ENCODE results near the gene OGFR. TPM values are rescaled to one million over a fixed set of nuclear protein-coding genes. Genes with fewer than 3 reads are reported as not detected.
A peak's percentile ranks its signal among the peaks of the same experiment; 100 is the strongest.
"Not testable (repeated sequence)": the region's sequence is repeated elsewhere in the genome, so short reads cannot be mapped to it uniquely, and the experiment has no call there.

Gene OGFR
- total and polyA plus RNA-seq, 9 donors: 16.7 to 26.6 (median 21.9) TPM

DNA sequence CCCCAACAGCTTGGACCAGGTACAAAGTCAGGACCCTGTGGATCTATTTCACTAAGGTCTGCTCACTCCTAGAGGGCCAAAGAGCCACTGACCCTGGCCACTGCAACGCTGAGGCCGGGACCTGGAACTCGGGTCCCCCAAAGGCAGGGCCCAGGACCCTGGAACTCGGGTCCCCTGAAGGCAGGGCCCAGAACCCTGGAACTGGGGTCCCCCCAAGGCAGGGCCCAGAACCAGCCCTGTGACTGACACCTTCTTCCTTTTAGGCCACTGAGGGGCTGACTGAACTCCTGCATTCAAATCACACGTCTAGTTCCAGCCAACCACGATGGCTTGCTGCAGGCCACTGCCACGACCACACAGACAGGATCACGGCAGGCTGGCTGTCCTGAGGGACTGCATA, 47.6 kb downstream of the OGFR start:
- 87% methylated on average over 8 of the region's 8 CpGs for WGBS (ENCODE audit: insufficient coverage)
- no peak for DNase-seq
- H3K36me3 ChIP-seq (ENCODE audit: control insufficient read depth, insufficient read depth, low read length): peaks cover 37% of the 10 kb centered on the region

DNA sequence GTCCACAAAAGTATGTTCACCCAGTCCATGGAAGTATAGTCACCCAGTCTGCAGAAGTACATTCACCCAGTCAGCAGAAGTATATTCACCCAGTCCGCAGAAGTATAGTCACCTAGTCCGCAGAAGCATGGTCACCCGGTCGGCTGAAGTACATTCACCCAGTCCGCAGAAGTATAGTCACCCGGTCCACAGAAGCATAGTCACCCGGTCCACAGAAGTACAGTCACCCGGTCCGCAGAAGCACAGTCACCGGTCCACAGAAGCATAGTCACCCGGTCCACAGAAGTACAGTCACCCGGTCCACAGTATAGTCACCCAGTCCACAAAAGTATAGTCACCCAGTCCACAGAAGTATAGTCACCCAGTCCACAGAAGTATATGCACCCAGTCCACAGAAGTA, 48.2 kb downstream of the OGFR start:
- no peak for DNase-seq
- no peak overlapping the region for H3K27ac ChIP-seq (ENCODE audit: low read length)
- no peak overlapping the region for H3K4me3 ChIP-seq (ENCODE audit: low read length)
- no peaks in the 10 kb centered on the region for H3K9me3 ChIP-seq (replicated peaks; ENCODE audit: control insufficient read depth, low read depth, low read length)
- WGBS (ENCODE audit: insufficient coverage): 97% methylated on average over 11 of the region's 12 CpGs
- no peaks in the 10 kb centered on the region for H3K27me3 ChIP-seq (ENCODE audit: control insufficient read depth, insufficient read depth, low read length)
- H3K36me3 ChIP-seq (ENCODE audit: control insufficient read depth, insufficient read depth, low read length): peaks cover 40% of the 10 kb centered on the region
- H3K4me1 ChIP-seq (ENCODE audit: control insufficient read depth, insufficient read depth, low read length): peaks cover 3% of the 10 kb centered on the region

More for the DNA sequence above, 47.6 kb downstream of the OGFR start:
- H3K9me3 ChIP-seq (replicated peaks; ENCODE audit: control insufficient read depth, low read depth, low read length): no peaks in the 10 kb centered on the region
- no peak overlapping the region for H3K4me3 ChIP-seq (ENCODE audit: low read length)
- no peaks in the 10 kb centered on the region for H3K27me3 ChIP-seq (ENCODE audit: control insufficient read depth, insufficient read depth, low read length)
- H3K27ac ChIP-seq (ENCODE audit: low read length): no peak overlapping the region
- H3K4me1 ChIP-seq (ENCODE audit: control insufficient read depth, insufficient read depth, low read length): peaks cover 5% of the 10 kb centered on the region

DNA sequence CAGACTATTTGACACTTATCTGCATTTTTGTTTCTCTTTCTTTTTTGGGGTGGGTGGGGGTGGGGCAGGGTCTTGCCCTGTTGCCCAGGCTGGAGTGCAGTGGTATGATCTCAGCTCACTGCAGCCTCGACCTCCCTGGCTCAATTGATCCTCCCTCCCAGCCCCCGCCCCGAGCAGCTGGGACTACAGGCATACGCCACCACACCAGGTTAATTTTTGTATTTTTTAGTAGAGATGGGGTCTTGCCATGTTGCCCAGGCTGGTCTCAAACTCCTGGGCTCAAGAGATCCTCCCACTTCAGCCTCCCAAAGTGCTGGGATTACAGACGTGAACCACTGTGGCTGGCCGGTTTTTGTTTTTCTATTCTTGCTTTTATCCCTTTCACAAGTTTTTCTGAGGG, 48.7 kb downstream of the OGFR start:
- H3K27ac ChIP-seq (ENCODE audit: low read length); H3K4me1 ChIP-seq (ENCODE audit: control insufficient read depth, insufficient read depth, low read length); H3K4me3 ChIP-seq (ENCODE audit: low read length); DNase-seq; H3K27me3 ChIP-seq (ENCODE audit: control insufficient read depth, insufficient read depth, low read length); H3K9me3 ChIP-seq (replicated peaks; ENCODE audit: control insufficient read depth, low read depth, low read length): not testable (repeated sequence)
- H3K36me3 ChIP-seq (ENCODE audit: control insufficient read depth, insufficient read depth, low read length): peaks cover 40% of the 10 kb centered on the region
- 96% methylated on average over 3 of the region's 6 CpGs for WGBS (ENCODE audit: insufficient coverage)

DNA sequence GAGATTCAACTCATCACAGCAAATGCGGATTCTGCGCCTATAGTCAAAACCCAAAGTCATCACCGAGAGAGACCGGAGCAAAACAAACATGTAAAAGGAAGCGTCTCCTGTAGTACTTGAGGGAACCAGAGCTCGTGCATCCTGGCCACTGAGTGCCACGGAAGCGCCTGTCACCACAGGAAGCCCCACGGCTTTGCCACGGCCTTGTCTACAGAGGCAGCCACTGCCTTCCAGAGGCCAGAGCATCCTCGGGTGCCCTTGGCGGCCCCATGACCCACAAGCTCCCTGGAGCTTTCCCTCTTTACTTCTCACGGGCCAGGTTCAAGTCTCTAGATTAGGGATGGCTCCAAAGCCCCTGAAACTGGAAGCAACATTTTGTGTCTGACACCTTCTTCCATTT, 49.5 kb downstream of the OGFR start:
- Histone ChIP-seq H3K27me3 (ENCODE audit: control insufficient read depth, insufficient read depth, low read length) (no peaks in the 10 kb centered on the region), H3K9me3 (replicated peaks; ENCODE audit: control insufficient read depth, low read depth, low read length) (no peaks in the 10 kb centered on the region), H3K4me3 (ENCODE audit: low read length) (no peak overlapping the region), H3K4me1 (ENCODE audit: control insufficient read depth, insufficient read depth, low read length) (peaks cover 2% of the 10 kb centered on the region), H3K27ac (ENCODE audit: low read length) (no peak overlapping the region), H3K36me3 (ENCODE audit: control insufficient read depth, insufficient read depth, low read length) (peaks cover 40% of the 10 kb centered on the region)
- no peak for DNase-seq
- WGBS (ENCODE audit: insufficient coverage): 94% methylated on average over 13 of the region's 13 CpGs

DNA sequence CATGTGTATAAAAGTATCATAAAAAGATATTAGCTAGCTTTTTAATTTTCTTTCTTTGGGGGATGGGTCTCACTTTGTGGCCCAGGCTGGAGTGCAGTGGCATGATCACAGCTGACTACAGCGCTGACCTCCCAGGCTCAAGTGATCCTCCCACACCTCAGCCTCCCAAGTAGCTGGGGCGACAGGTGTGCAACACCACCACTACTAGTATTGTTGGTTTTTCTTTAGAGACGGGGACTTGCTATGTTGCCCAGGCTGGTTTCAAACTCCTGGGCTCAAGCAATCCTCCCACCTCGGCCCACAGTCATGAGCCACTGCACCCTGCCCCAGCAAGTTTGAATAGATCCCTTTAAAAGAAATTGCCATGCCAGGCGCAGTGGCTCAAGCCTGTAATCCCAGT, 50.5 kb downstream of the OGFR start:
- Histone ChIP-seq H3K9me3 (replicated peaks; ENCODE audit: control insufficient read depth, low read depth, low read length) (no peaks in the 10 kb centered on the region), H3K27me3 (ENCODE audit: control insufficient read depth, insufficient read depth, low read length) (peaks cover under 1% of the 10 kb centered on the region), H3K4me1 (ENCODE audit: control insufficient read depth, insufficient read depth, low read length) (peaks cover 4% of the 10 kb centered on the region), H3K4me3 (ENCODE audit: low read length) (no peak overlapping the region), H3K27ac (ENCODE audit: low read length) (no peak overlapping the region), H3K36me3 (ENCODE audit: control insufficient read depth, insufficient read depth, low read length) (peaks cover 36% of the 10 kb centered on the region)
- WGBS (ENCODE audit: insufficient coverage): 100% methylated on average over 1 of the region's 5 CpGs
- no peak for DNase-seq

DNA sequence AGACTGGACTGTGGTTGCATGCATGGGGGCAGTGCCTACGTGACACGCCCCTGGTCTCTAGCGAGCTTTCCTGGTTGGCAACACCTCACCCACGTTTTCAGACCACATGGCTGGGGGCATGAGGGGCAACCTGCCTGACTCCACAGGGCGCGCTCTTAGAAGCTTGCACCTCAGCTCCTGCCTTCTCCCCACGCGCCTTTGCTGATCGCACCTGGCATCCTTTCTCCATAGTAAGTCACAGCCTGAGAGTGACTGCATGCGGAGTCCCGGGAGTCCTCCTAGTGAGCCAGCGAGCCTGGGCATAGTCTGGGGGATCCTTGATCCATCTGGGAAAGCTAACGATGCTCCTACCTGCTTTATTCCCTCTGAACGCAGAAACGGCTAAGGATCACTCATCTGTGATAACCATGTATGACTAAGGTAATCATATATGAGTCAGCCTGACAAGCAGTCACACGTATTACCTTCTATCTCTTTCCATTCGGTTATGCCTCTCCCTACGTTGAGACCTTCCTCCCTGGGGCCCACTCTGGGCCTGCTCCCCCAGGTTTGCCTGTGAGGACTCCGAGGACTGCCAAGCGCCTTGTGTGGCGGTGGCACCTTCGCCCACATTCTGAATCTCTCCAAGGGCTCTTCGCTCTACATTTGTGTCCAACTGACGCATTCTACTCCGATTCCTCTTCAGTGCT, 52.4 kb downstream of the OGFR start:
- H3K9me3 ChIP-seq (replicated peaks; ENCODE audit: control insufficient read depth, low read depth, low read length): no peaks in the 10 kb centered on the region
- peaks cover 6% of the 10 kb centered on the region for H3K27me3 ChIP-seq (ENCODE audit: control insufficient read depth, insufficient read depth, low read length)
- no peak overlapping the region for H3K27ac ChIP-seq (ENCODE audit: low read length)
- 92% methylated on average over 23 of the region's 25 CpGs for WGBS (ENCODE audit: insufficient coverage)
- H3K4me3 ChIP-seq (ENCODE audit: low read length): no peak overlapping the region
- peaks cover 30% of the 10 kb centered on the region for H3K36me3 ChIP-seq (ENCODE audit: control insufficient read depth, insufficient read depth, low read length)
- no peak for DNase-seq
- H3K4me1 ChIP-seq (ENCODE audit: control insufficient read depth, insufficient read depth, low read length): peaks cover 11% of the 10 kb centered on the region

DNA sequence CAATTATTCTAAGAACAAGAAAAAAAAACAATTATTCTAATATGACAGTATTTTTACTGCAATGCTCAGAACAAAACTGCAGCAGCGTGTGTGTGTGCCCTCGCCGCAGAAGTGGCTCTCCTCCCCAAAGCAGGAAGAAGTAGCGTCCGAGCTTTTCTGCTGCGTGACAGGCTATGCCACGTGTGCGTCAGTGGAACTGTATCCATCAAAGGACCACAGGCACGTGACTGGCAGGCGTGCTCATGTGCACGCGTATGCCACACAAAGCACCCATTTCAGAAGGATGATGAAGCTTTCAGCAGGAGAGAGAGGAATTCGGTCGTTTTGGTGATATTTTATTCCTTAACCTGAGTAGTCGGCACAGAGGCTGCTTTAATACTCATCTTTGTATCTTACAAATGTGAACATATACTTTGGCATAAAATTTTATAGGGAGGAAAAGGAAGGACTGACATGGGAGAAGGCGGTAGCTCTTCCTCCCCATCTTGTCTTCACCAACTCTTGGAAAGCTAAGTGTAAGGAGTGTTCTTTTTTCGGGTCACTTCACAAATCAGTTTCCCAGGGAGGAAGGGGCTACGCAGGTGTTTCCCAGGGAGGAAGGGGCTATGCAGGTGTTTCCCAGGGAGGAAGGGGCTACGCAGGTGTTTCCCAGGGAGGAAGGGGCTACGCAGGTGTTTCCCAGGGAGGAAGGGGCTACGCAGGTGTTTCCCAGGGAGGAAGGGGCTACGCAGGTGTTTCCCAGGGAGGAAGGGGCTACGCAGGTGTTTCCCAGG, 53.6 kb downstream of the OGFR start:
- H3K9me3 ChIP-seq (replicated peaks; ENCODE audit: control insufficient read depth, low read depth, low read length): no peaks in the 10 kb centered on the region
- no peak overlapping the region for H3K4me3 ChIP-seq (ENCODE audit: low read length)
- H3K36me3 ChIP-seq (ENCODE audit: control insufficient read depth, insufficient read depth, low read length): peaks cover 20% of the 10 kb centered on the region
- H3K4me1 ChIP-seq (ENCODE audit: control insufficient read depth, insufficient read depth, low read length): peaks cover 14% of the 10 kb centered on the region
- WGBS (ENCODE audit: insufficient coverage): 90% methylated on average over 11 of the region's 23 CpGs
- H3K27me3 ChIP-seq (ENCODE audit: control insufficient read depth, insufficient read depth, low read length): peaks cover 6% of the 10 kb centered on the region
- H3K27ac ChIP-seq (ENCODE audit: low read length): no peak overlapping the region
- DNase-seq: no peak

DNA sequence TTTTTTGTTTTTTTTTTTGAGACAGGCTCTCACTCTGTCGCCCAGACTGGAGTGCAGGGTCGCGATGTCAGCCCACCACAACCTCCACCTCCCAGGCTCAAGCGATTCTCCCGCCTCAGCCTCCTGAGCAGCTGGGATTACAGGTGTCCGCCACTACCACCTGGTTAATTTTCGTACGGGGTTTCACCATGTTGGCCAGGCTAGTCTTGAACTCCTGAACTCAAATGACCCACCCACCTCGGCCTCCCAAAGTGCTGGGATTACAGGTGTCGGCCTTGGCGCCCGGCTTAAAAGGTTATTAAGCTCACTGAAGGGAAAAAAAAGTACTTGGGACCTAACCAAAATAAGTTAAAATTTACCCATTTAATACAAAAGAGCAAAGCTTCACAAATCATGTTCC, 55.1 kb downstream of the OGFR start:
- no peak overlapping the region for H3K27ac ChIP-seq (ENCODE audit: low read length)
- no peak for DNase-seq
- WGBS (ENCODE audit: insufficient coverage): 89% methylated on average over 9 of the region's 12 CpGs
- H3K4me1 ChIP-seq (ENCODE audit: control insufficient read depth, insufficient read depth, low read length): peaks cover 14% of the 10 kb centered on the region
- peaks cover 13% of the 10 kb centered on the region for H3K36me3 ChIP-seq (ENCODE audit: control insufficient read depth, insufficient read depth, low read length)
- peaks cover 6% of the 10 kb centered on the region for H3K27me3 ChIP-seq (ENCODE audit: control insufficient read depth, insufficient read depth, low read length)
- H3K4me3 ChIP-seq (ENCODE audit: low read length): no peak overlapping the region
- no peaks in the 10 kb centered on the region for H3K9me3 ChIP-seq (replicated peaks; ENCODE audit: control insufficient read depth, low read depth, low read length)

DNA sequence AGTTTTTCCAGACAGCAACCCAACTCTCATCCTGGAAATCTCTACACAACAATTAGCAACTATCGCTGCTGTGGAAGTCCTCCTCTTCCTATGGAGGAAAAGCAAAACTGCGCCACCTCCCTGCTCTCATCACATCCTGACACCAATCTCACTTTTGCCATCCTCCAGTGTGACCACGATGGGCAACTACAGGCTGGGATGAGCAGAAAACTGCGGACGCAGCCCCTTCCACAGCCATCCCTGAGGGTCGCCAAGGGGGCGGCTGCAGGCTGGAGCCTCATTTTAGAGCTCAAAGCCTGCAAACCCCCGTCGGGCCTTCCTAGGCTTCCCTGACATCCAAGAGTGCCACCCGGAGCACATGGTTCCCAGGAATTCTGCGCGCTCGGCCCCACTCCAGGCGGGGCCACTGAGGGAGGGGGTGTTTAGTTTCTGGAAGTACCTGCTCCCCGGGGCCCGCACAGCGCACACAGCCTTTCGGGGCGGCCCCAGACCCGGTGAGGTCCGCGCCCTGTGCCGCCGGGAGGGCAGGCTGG, 55.8 kb downstream of the OGFR start:
- WGBS (ENCODE audit: insufficient coverage): 5% methylated on average over 20 of the region's 24 CpGs

DNA sequence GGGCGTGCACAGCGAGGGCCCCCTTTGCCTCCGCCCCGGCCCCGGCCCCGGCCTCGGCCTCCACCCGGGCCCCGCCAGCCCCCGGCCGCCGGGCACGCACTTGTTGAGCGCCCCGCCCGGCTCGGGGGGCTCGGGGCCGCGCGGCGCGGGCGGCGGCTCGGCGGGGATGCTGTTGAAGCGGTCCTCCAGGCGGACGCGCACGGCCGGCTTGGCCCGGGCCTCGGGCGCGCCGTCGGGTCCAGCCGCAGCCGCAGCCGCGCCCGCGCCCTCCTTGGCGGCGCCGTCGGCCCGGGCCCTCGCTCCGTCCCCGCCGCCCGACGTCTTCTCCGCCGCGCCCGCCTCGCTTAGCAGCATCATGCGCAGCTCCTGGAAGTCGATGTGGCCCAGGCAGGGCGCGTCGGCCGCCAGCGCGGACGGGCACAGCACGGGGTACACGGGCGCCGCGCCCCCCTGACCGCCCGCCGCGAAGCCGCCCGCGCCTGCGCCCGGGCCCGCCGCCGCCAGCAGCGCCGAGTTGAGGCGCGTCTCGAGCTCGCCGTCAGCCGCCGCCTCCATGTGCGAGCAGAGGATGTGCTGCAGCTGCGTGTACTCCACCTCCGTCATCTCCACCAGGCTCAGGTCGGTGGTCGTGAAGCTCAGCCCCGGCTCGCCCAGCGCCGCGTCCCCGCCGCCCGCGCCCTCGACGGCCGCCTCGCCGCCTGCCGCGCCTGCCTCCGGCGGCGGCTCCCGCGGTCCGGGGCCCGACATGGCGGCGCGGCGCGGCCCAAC, 56.5 kb downstream of the OGFR start:
- H3K4me1 ChIP-seq (ENCODE audit: control insufficient read depth, insufficient read depth, low read length): peaks cover 14% of the 10 kb centered on the region
- peak overlapping the region; percentile 44 for H3K4me3 ChIP-seq (ENCODE audit: low read length)
- DNase-seq: peak; percentile 47
- no peak overlapping the region for H3K27ac ChIP-seq (ENCODE audit: low read length)
- peaks cover 6% of the 10 kb centered on the region for H3K27me3 ChIP-seq (ENCODE audit: control insufficient read depth, insufficient read depth, low read length)
- H3K36me3 ChIP-seq (ENCODE audit: control insufficient read depth, insufficient read depth, low read length): peaks cover 13% of the 10 kb centered on the region
- H3K9me3 ChIP-seq (replicated peaks; ENCODE audit: control insufficient read depth, low read depth, low read length): no peaks in the 10 kb centered on the region
- WGBS (ENCODE audit: insufficient coverage): under 1% methylated on average over 129 of the region's 129 CpGs

More for the DNA sequence above, 55.8 kb downstream of the OGFR start:
- Histone ChIP-seq H3K4me1 (ENCODE audit: control insufficient read depth, insufficient read depth, low read length) (peaks cover 14% of the 10 kb centered on the region), H3K4me3 (ENCODE audit: low read length) (peak overlapping the region; percentile 44), H3K9me3 (replicated peaks; ENCODE audit: control insufficient read depth, low read depth, low read length) (no peaks in the 10 kb centered on the region), H3K27ac (ENCODE audit: low read length) (peak overlapping the region; percentile 22), H3K36me3 (ENCODE audit: control insufficient read depth, insufficient read depth, low read length) (peaks cover 13% of the 10 kb centered on the region), H3K27me3 (ENCODE audit: control insufficient read depth, insufficient read depth, low read length) (peaks cover 6% of the 10 kb centered on the region)
- DNase-seq: peak; percentile 60
